IMR-90 (cell line): Measurements from ENCODE around the gene C16orf90.

Source experiments
- MAFK ChIP-seq: IDR thresholded peaks from 2 replicates; pipeline ENCODE4 v1.6.1; 2012; ENCODE audit warnings: low read depth, low read length, improper control_type of control experiment
- RCOR1 ChIP-seq: IDR thresholded peaks from 2 replicates; pipeline ENCODE4 v1.6.1; 2012; ENCODE audit warnings: mild to moderate bottlenecking, low read length, improper control_type of control experiment; ENCODE audit not compliant: insufficient replicate concordance
- RFX5 ChIP-seq: IDR thresholded peaks from 2 replicates; pipeline ENCODE4 v1.8.0; 2012; ENCODE audit warnings: low read depth, mild to moderate bottlenecking, low read length, moderate library complexity
- TF ChIP-seq, protein P1 (sequence below): conservative IDR thresholded peaks from 2 replicates; pipeline ENCODE4 v1.5.1; 2012; ENCODE audit warnings: mild to moderate bottlenecking, low read depth, low read length, improper control_type of control experiment

DNA sequence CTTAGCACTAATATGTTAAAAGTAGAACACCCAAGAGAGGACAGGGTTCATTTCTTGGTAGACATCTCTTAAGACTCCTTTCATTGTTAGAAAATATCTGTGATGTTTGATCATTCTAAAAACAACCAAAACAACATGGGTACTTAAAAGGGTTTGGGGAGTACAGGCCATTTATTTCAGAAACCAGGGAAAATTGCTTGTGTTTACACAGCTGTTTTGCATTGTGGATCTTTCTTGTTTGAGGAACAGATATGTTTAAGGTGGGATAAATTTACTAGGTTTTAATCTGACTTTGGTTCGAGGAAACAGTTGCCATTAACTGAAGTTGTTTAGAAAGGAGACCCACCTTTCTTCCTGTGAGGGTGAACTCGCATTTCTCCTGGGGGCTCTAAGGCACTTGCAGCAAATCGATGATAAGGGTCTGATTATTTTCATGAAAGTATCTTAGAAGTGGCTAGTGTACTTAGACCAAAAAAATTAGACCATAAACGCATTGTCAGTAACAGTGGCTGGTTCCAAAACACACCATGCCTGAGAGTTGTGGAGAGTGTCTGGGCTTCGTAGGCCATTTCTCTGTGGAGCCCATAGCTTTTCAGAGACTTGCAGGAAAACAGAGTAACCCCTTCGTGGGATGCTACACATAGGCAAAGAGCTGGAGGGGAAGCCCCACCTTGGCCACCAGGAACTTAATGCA lies 23.1 kb upstream of the C16orf90 start:
- TF ChIP-seq RFX5 (no peak), MAFK (no peak), RCOR1 (no peak)
- TF ChIP-seq, protein P1, sequence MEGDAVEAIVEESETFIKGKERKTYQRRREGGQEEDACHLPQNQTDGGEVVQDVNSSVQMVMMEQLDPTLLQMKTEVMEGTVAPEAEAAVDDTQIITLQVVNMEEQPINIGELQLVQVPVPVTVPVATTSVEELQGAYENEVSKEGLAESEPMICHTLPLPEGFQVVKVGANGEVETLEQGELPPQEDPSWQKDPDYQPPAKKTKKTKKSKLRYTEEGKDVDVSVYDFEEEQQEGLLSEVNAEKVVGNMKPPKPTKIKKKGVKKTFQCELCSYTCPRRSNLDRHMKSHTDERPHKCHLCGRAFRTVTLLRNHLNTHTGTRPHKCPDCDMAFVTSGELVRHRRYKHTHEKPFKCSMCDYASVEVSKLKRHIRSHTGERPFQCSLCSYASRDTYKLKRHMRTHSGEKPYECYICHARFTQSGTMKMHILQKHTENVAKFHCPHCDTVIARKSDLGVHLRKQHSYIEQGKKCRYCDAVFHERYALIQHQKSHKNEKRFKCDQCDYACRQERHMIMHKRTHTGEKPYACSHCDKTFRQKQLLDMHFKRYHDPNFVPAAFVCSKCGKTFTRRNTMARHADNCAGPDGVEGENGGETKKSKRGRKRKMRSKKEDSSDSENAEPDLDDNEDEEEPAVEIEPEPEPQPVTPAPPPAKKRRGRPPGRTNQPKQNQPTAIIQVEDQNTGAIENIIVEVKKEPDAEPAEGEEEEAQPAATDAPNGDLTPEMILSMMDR: no peak
